Fibroblast of villous mesenchyme (primary cell): ENCODE measurements around the gene SLC8B1. TPM values are rescaled to one million over a fixed set of nuclear protein-coding genes. Genes with fewer than 3 reads are reported as not detected.
A peak's percentile ranks its signal among the peaks of the same experiment; 100 is the strongest.

Experiments
- DNase-seq: peaks from one replicate; pipeline ENCODE4 v3.0.0-alpha.2; 2010; ENCODE audit warnings: low read depth
- H3K4me3 ChIP-seq: 2 replicates; pipeline ENCODE4 v1.5.1; 2011; ENCODE audit warnings: low read depth, mild to moderate bottlenecking, low read length
- total RNA-seq: library from RNA; depleted of rRNA; stranded (reverse); fragments of >200 nt; gene quantifications from 2 replicates; pipeline ENCODE4 v1.2.3, GENCODE V29; 2012
- TF ChIP-seq, protein P1 (sequence below): IDR thresholded peaks from 2 replicates; pipeline ENCODE4 v1.5.1; 2012; ENCODE audit warnings: low read depth, mild to moderate bottlenecking, low read length; ENCODE audit not compliant: insufficient read depth

The SLC8B1 gene
- total RNA-seq, 1 donor: 22.9 TPM

- DNase-seq: no peak
- no peak overlapping the region for H3K4me3 ChIP-seq
Measured at GRCh38 chr12:113302886-113303640, 31.8 kb downstream of the SLC8B1 start.

DNA sequence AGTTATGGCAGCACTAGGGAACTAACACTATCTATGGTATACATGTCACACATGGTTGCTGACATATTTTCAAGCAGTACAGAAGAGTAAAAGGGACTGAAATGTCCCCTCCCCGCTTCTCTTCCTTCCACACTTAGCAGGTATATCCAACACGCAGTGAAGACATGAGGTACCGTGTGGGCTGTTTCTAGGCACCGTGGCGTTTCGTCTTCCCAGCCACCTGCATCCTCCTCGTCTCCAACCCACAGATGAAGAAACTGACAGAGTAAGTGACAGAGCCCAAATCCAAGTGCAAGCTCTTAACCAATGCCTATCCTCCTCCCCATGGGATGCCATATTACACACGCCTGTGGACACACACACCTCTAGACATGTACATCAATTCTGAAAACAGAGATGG lies 32.4 kb downstream of the SLC8B1 start:
- H3K4me3 ChIP-seq: no peak overlapping the region
- no peak for DNase-seq
- TF ChIP-seq, protein P1, sequence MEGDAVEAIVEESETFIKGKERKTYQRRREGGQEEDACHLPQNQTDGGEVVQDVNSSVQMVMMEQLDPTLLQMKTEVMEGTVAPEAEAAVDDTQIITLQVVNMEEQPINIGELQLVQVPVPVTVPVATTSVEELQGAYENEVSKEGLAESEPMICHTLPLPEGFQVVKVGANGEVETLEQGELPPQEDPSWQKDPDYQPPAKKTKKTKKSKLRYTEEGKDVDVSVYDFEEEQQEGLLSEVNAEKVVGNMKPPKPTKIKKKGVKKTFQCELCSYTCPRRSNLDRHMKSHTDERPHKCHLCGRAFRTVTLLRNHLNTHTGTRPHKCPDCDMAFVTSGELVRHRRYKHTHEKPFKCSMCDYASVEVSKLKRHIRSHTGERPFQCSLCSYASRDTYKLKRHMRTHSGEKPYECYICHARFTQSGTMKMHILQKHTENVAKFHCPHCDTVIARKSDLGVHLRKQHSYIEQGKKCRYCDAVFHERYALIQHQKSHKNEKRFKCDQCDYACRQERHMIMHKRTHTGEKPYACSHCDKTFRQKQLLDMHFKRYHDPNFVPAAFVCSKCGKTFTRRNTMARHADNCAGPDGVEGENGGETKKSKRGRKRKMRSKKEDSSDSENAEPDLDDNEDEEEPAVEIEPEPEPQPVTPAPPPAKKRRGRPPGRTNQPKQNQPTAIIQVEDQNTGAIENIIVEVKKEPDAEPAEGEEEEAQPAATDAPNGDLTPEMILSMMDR: no peak

More at GRCh38 chr12:113302886-113303640, 31.8 kb downstream of the SLC8B1 start:
- TF ChIP-seq, protein P1: no peak

DNA sequence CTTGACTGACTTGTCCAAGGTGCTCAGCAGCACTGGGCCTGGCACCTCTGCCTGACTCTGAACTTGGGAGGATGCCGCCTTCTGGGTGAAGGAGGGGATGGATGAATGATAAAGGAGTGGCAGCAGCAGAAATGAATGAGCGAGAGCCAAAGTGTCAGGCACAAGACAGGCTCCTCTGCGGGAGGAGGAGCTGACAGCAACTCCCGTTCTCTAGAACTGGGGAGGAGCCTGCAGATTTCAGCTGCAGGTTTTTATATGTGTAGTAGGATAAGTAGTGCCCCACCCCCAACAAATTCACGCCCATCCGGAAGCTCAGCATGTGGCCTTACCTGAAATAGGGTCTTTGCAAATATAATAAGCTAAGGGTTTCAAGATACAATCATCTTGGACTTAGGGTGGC lies 33.1 kb downstream of the SLC8B1 start:
- no peak overlapping the region for H3K4me3 ChIP-seq
- TF ChIP-seq, protein P1: no peak
- DNase-seq: no peak

- H3K4me3 ChIP-seq: no peak overlapping the region
- TF ChIP-seq, protein P1: no peak
- peak; percentile 76 for DNase-seq
Measured at GRCh38 chr12:113299619-113300237, 35.2 kb downstream of the SLC8B1 start.

GRCh38 chr12:113298861-113299545 lies 35.9 kb downstream of the SLC8B1 start:
- TF ChIP-seq, protein P1: no peak
- H3K4me3 ChIP-seq: no peak overlapping the region
- no peak for DNase-seq

GRCh38 chr12:113298472-113298817 lies 36.5 kb downstream of the SLC8B1 start:
- no peak for DNase-seq
- TF ChIP-seq, protein P1: no peak
- no peak overlapping the region for H3K4me3 ChIP-seq
